OCI-LY1 (cell line): ENCODE results near the gene SMIM5.

Source experiments
- H2AFZ ChIP-seq: fragments of 200-600 bp; sonication (generic), shearing (Covaris generic); 2 replicates; pipeline ENCODE4 v1.6.0; 2014; ENCODE audit warnings: antibody characterized with exemption, mild to moderate bottlenecking, low read length
- H3F3A ChIP-seq: fragments of 200-600 bp; sonication (generic), shearing (Covaris generic); 2 replicates; pipeline ENCODE4 v1.6.0; 2014; ENCODE audit warnings: mild to moderate bottlenecking, antibody characterized with exemption, low read length, moderate library complexity; ENCODE audit not compliant: insufficient read depth
- H3K27ac ChIP-seq: fragments of 200-600 bp; sonication (generic); 2 replicates; pipeline ENCODE4 v1.5.1; 2014; ENCODE audit warnings: low read length, mixed run types, mild to moderate bottlenecking, low read depth; ENCODE audit not compliant: poor library complexity, severe bottlenecking
- H3K27me3 ChIP-seq: fragments of 200-600 bp; sonication (generic); 2 replicates; pipeline ENCODE4 v1.6.0; 2014; ENCODE audit warnings: antibody characterized with exemption, mild to moderate bottlenecking, low read length, moderate library complexity; ENCODE audit not compliant: insufficient read depth
- H3K36me3 ChIP-seq: fragments of 200-600 bp; sonication (generic); 2 replicates; pipeline ENCODE4 v1.6.1; 2014; ENCODE audit warnings: mild to moderate bottlenecking, antibody characterized with exemption, low read length, moderate library complexity, mixed read lengths; ENCODE audit not compliant: insufficient read depth
- H3K4me1 ChIP-seq: fragments of 200-600 bp; sonication (generic); 2 replicates; pipeline ENCODE4 v1.5.1; 2014; ENCODE audit warnings: mild to moderate bottlenecking, low read length, moderate library complexity; ENCODE audit not compliant: insufficient read depth, severe bottlenecking
- H3K4me2 ChIP-seq: fragments of 200-600 bp; sonication (generic), shearing (Covaris generic); 2 replicates; pipeline ENCODE4 v1.6.1; 2014; ENCODE audit warnings: low read length
- H3K4me3 ChIP-seq: fragments of 200-600 bp; sonication (generic); 2 replicates; pipeline ENCODE4 v1.5.1; 2014; ENCODE audit warnings: low read length, low read depth, mild to moderate bottlenecking, mixed read lengths; ENCODE audit not compliant: poor library complexity, severe bottlenecking
- H3K79me2 ChIP-seq: fragments of 200-600 bp; shearing (Covaris generic); 2 replicates; pipeline ENCODE4 v1.6.1; 2016; ENCODE audit warnings: mixed run types, low read length, mixed read lengths; ENCODE audit not compliant: insufficient read depth
- H3K9ac ChIP-seq: fragments of 200-600 bp; sonication (generic), shearing (Covaris generic); 2 replicates; pipeline ENCODE4 v1.6.1; 2014; ENCODE audit warnings: mild to moderate bottlenecking, low read length, mixed read lengths
- H3K9me2 ChIP-seq: fragments of 200-600 bp; sonication (generic), shearing (Covaris generic); 2 replicates; pipeline ENCODE4 v1.6.1; 2014; ENCODE audit warnings: low read depth, mild to moderate bottlenecking, low read length, mixed read lengths
- H3K9me3 ChIP-seq: fragments of 200-600 bp; shearing (Covaris generic); 2 replicates; pipeline ENCODE4 v1.6.1; 2014; ENCODE audit warnings: low read length, mixed read lengths
- H4K20me1 ChIP-seq: fragments of 200-600 bp; sonication (generic), shearing (Covaris generic); 2 replicates; pipeline ENCODE4 v1.6.0; 2016; ENCODE audit warnings: mild to moderate bottlenecking, low read length; ENCODE audit not compliant: insufficient read depth
- EZH2 ChIP-seq: fragments of 200-600 bp; sonication (generic), shearing (Covaris generic); IDR thresholded peaks from 2 replicates; pipeline ENCODE4 v1.8.0; 2017; ENCODE audit warnings: borderline replicate concordance, mixed run types, mild to moderate bottlenecking, antibody characterized with exemption, low read length, moderate library complexity, mixed read lengths
- TF ChIP-seq, protein P1 (sequence below): fragments of 200-600 bp; sonication (generic), shearing (Covaris generic); IDR thresholded peaks from 2 replicates; pipeline ENCODE4 v1.5.1; 2017; ENCODE audit warnings: mild to moderate bottlenecking, antibody characterized with exemption, low read length, moderate library complexity, mixed read lengths

SMIM5 gene

DNA sequence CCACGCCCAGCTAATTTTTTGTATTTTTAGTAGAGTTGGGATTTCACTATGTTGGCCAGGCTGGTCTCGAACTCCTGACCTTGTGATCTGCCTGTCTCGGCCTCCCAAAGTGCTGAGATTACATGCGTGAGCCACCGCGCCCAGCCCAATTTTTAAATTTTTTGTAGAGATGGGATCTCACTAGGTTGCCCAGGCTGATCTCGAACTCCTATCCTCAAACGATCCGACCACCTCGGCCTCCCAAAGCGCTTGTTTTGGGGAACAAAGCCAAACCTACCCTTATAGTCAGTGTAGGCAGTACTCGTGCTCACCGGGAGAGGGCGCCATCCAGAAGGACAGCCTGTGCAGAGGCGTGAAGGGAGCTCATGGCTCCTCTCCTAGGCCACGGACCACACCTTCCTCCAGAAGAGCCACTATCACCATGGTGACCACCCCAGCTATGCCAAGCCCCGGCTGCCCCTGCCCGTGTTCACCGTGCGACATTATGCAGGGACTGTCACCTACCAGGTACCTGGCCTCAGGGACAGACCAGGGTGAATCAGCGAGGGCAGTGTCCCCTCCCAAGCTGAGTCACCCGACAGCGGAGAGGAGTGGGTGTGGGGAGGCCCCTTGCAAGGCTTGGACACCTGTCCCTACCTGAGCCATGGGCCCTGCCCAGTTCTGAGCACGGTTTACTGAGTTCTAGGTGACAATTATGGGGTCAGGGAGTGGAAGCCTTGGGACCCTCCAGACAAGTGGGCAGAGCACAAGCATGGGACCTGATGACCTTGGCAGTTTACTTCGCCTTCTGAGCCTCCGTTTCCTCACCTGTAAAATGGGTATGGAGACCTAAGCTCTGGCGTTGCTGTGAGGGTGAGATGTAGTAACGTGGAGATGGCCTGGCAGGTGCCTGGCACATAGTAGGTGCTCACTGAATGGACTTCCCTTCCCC lies 31.9 kb upstream of the SMIM5 start:
- Histone ChIP-seq H3K4me1 (no peaks in the 10 kb centered on the region), H3K4me2 (no peak overlapping the region), H3K79me2 (no peaks in the 10 kb centered on the region), H3K27me3 (no peaks in the 10 kb centered on the region), H2AFZ (no peak overlapping the region), H3K36me3 (no peaks in the 10 kb centered on the region), H3K9ac (no peak overlapping the region), H3K9me2 (no peaks in the 10 kb centered on the region), H3K9me3 (no peaks in the 10 kb centered on the region), H3F3A (no peaks in the 10 kb centered on the region), H4K20me1 (no peaks in the 10 kb centered on the region), H3K4me3 (no peak overlapping the region), H3K27ac (no peak overlapping the region)
- TF ChIP-seq, protein P1, sequence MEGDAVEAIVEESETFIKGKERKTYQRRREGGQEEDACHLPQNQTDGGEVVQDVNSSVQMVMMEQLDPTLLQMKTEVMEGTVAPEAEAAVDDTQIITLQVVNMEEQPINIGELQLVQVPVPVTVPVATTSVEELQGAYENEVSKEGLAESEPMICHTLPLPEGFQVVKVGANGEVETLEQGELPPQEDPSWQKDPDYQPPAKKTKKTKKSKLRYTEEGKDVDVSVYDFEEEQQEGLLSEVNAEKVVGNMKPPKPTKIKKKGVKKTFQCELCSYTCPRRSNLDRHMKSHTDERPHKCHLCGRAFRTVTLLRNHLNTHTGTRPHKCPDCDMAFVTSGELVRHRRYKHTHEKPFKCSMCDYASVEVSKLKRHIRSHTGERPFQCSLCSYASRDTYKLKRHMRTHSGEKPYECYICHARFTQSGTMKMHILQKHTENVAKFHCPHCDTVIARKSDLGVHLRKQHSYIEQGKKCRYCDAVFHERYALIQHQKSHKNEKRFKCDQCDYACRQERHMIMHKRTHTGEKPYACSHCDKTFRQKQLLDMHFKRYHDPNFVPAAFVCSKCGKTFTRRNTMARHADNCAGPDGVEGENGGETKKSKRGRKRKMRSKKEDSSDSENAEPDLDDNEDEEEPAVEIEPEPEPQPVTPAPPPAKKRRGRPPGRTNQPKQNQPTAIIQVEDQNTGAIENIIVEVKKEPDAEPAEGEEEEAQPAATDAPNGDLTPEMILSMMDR, result peak; percentile 84
- TF ChIP-seq EZH2, result no peak

DNA sequence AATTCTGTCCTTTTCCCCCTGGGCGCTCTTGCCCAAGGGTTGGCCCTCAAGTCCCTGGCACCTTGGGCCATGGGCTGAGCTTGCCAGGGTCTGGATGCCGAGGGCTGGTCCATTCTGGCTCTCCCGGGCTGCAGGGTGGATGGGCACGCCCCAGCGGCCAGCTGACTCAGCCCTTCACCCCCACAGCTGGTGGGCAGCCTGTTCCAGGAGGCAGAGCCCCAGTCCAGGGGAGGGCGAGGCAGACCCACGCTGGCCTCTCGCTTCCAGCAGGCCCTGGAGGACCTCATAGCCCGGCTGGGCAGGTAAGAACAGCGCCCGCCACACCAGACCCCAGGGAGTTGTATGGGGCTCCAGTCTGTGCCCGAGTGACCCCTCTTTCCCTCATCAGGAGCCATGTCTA lies 30.6 kb upstream of the SMIM5 start:
- Histone ChIP-seq H3K27ac (no peak overlapping the region), H3K9me2 (no peaks in the 10 kb centered on the region), H4K20me1 (no peaks in the 10 kb centered on the region), H3K9me3 (no peaks in the 10 kb centered on the region), H3K4me3 (no peak overlapping the region), H3K27me3 (no peaks in the 10 kb centered on the region), H3K9ac (no peak overlapping the region), H2AFZ (no peak overlapping the region), H3K79me2 (no peaks in the 10 kb centered on the region), H3K4me2 (no peak overlapping the region), H3K4me1 (no peaks in the 10 kb centered on the region), H3K36me3 (no peaks in the 10 kb centered on the region), H3F3A (no peaks in the 10 kb centered on the region)
- TF ChIP-seq EZH2, result no peak
- TF ChIP-seq, protein P1, result no peak

DNA sequence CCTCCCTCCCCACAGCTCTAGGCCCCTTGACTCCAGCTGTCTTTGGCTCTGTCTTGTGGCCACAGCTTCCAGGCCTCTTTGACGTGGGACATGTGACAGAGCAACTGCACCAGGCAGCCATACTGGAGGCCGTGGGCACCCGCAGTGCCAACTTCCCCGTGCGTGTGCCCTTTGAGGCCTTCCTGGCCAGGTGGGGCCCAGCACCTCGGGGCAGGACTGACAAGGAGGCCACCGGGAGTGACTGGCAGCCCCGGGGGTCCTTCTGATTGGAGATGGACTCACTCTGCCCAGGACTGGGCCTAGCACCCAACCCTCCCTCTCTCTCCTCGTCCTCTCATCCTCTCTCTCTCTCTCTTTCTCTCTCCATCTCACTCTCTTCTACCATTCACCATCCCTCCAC lies 30.1 kb upstream of the SMIM5 start:
- no peak overlapping the region for H3K9ac ChIP-seq
- H3K36me3 ChIP-seq, result no peaks in the 10 kb centered on the region
- no peaks in the 10 kb centered on the region for H3K27me3 ChIP-seq
- H3K4me2 ChIP-seq, result no peak overlapping the region
- no peaks in the 10 kb centered on the region for H3K9me3 ChIP-seq
- H3K4me3 ChIP-seq, result no peak overlapping the region
- H3K9me2 ChIP-seq, result no peaks in the 10 kb centered on the region
- no peaks in the 10 kb centered on the region for H3K4me1 ChIP-seq
- H3K27ac ChIP-seq, result no peak overlapping the region
- no peaks in the 10 kb centered on the region for H4K20me1 ChIP-seq
- H3F3A ChIP-seq, result no peaks in the 10 kb centered on the region
- H2AFZ ChIP-seq, result no peak overlapping the region
- no peak for TF ChIP-seq EZH2
- TF ChIP-seq, protein P1, result no peak
- no peaks in the 10 kb centered on the region for H3K79me2 ChIP-seq
